GM19397 (cell line): ENCODE results near the gene MRPS17.
A peak's percentile ranks its signal among the peaks of the same experiment; 100 is the strongest.
"Not testable (repeated sequence)": the region's sequence is repeated elsewhere in the genome, so short reads cannot be mapped to it uniquely, and the experiment has no call there.

ENCODE experiments used
- ATAC-seq: cut with Tn5 transposase; IDR thresholded peaks from one replicate; pipeline ENCODE4 v1.9.1; 2021; ENCODE audit warnings: mild to moderate bottlenecking, moderate library complexity; ENCODE audit not compliant: unreplicated experiment

MRPS17 gene

GRCh38 chr7:55951637-55952351 is at the start of gene MRPS17:
Gene MRPS17 (plus strand): TSS chr7:55951877. CDS start chr7:55953196, 1,319 bp downstream.
- ATAC-seq = peak; percentile 100

- ATAC-seq = peak; percentile 86
Observed at GRCh38 chr7:55903985-55904759, 47.5 kb upstream of the MRPS17 start.

GRCh38 chr7:55912748-55913158 is 38.9 kb upstream of the MRPS17 start:
- no peak for ATAC-seq

- no peak for ATAC-seq
Observed at GRCh38 chr7:55917771-55918170, 33.9 kb upstream of the MRPS17 start.

- no peak for ATAC-seq
Observed at GRCh38 chr7:55928006-55928767, 23.5 kb upstream of the MRPS17 start.

- ATAC-seq = no peak
Observed at GRCh38 chr7:55931421-55932151, 20.1 kb upstream of the MRPS17 start.

- ATAC-seq = no peak
Observed at GRCh38 chr7:55939514-55940123, 12.1 kb upstream of the MRPS17 start.

- no peak for ATAC-seq
Observed at GRCh38 chr7:55946545-55946944, 5.1 kb upstream of the MRPS17 start.

- not testable (repeated sequence) for ATAC-seq
Observed at GRCh38 chr7:55952352-55952671, 635 bp downstream of the MRPS17 start.

- no peak for ATAC-seq
Observed at GRCh38 chr7:55953707-55954475, 2.2 kb downstream of the MRPS17 start.

GRCh38 chr7:55957190-55957589 is 5.5 kb downstream of the MRPS17 start:
- no peak for ATAC-seq

GRCh38 chr7:55962014-55962413 is 10.3 kb downstream of the MRPS17 start:
- ATAC-seq = no peak

- ATAC-seq = no peak
Observed at GRCh38 chr7:55963584-55964168, 12.0 kb downstream of the MRPS17 start.

GRCh38 chr7:55964261-55965099 is 12.8 kb downstream of the MRPS17 start, which contains the start of gene NIPSNAP2:
Gene NIPSNAP2 (plus strand): TSS chr7:55964585. CDS start chr7:55964610, 25 bp downstream.
- peak; percentile 83 for ATAC-seq

GRCh38 chr7:55965100-55965470 is 13.4 kb downstream of the MRPS17 start:
- ATAC-seq = no peak

GRCh38 chr7:55965805-55966421 is 14.2 kb downstream of the MRPS17 start:
- no peak for ATAC-seq

GRCh38 chr7:55966851-55967250 is 15.2 kb downstream of the MRPS17 start:
- ATAC-seq = no peak

- ATAC-seq = no peak
Observed at GRCh38 chr7:55969391-55969790, 17.7 kb downstream of the MRPS17 start.
